AG09319 (cell line): ENCODE measurements around the gene PEX14.

Source experiments
- DNase-seq: peaks from one replicate; pipeline ENCODE4 v3.0.0-alpha.2; 2010; ENCODE audit warnings: low read depth; ENCODE audit errors: extremely low read depth
- TF ChIP-seq, protein P1 (sequence below): IDR thresholded peaks from 2 replicates; pipeline ENCODE4 v1.5.1; 2011; ENCODE audit warnings: low read depth, mild to moderate bottlenecking, inconsistent platforms, low read length, moderate library complexity

Gene PEX14

DNA sequence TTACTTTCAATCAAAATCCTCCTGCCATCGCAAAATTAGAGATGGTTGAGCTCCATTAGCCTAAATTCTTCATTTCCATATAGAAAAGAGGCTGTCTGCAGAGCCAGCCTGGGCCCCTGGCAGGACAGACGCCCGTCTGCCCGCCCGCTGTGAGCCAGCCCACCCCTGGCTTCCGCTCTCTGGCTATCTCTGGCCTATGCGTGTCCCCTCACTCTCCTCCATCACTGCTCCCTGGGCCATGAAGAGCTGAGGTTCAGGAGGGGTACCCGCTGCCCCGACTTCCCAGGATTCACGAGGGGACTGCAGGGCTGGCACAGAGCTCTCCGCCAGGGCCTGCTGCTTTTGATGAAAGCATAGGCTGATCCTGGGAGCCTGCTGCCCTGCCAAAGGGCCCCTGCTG, 204.1 kb downstream of the PEX14 start:
- DNase-seq: no peak
- TF ChIP-seq, protein P1, sequence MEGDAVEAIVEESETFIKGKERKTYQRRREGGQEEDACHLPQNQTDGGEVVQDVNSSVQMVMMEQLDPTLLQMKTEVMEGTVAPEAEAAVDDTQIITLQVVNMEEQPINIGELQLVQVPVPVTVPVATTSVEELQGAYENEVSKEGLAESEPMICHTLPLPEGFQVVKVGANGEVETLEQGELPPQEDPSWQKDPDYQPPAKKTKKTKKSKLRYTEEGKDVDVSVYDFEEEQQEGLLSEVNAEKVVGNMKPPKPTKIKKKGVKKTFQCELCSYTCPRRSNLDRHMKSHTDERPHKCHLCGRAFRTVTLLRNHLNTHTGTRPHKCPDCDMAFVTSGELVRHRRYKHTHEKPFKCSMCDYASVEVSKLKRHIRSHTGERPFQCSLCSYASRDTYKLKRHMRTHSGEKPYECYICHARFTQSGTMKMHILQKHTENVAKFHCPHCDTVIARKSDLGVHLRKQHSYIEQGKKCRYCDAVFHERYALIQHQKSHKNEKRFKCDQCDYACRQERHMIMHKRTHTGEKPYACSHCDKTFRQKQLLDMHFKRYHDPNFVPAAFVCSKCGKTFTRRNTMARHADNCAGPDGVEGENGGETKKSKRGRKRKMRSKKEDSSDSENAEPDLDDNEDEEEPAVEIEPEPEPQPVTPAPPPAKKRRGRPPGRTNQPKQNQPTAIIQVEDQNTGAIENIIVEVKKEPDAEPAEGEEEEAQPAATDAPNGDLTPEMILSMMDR: no peak

DNA sequence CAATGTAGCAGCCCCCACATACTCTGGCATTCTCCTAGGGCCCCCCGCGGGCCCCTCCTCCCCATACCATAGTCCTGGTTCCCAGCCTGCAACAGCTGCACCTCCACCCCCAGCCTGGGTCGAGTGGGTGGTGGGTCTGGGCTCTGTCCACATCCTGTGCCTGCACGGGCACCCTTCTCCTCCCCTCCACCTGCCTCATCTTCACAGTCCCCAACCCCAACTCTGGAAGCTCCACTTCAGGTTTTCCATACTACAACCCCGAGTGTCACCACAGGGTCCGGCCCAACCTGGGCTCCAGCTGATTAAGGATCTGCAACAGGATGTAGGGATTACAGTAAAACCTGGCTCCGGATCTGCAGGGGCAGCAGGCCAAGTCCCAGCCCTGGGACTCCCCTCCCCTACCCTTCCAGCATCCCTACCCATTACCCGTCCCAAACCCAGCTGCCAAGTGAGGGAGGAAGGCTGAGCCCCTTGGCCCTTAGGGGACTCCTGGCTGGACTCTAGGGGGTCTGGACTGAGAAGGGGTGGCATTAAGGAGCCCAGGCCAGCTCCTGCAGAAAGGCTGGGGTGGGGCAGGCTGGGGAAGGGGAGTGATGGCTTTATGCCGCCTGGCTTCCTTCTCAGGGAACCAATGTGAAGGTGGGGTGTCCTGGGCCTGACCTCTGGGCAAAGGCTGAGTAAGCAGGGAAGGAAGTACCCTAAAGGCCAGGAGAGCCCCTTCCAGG, 204.9 kb downstream of the PEX14 start:
- DNase-seq: no peak
- TF ChIP-seq, protein P1: no peak
